AG04450 (cell line): ENCODE measurements around the gene HNRNPM. TPM values are rescaled to one million over a fixed set of nuclear protein-coding genes. Genes with fewer than 3 reads are reported as not detected.

Experiments
- CTCF ChIA-PET: fragments of 300-600, 350-600 bp; formaldehyde crosslinking; extraction: SDS; loops from one replicate; lab custom pipeline; 2022; ENCODE audit warnings: antibody characterized with exemption, inconsistent platforms; lab: Charles Lee
- POLR2A ChIA-PET: fragments of 350-600 bp; formaldehyde crosslinking; extraction: SDS; loops from one replicate; lab custom pipeline; 2021; ENCODE audit warnings: antibody characterized with exemption, inconsistent platforms; lab: Yijun Ruan, JAX
- DNase-seq: peaks from one replicate; pipeline ENCODE4 v3.0.0-alpha.2; 2011; ENCODE audit warnings: low read depth, low spot score
- H3K27ac ChIP-seq: one replicate; pipeline ENCODE4 v1.5.1; 2012; ENCODE audit warnings: low read depth, low read length, control low read depth
- H3K27me3 ChIP-seq: one replicate; pipeline ENCODE4 v1.6.0; 2012; ENCODE audit warnings: low read length; ENCODE audit not compliant: control insufficient read depth, insufficient read depth
- H3K4me3 ChIP-seq: 2 replicates; pipeline ENCODE4 v1.5.1; 2011; ENCODE audit warnings: mild to moderate bottlenecking, low read depth, low read length, control low read depth
- H3K9me3 ChIP-seq: 2 replicates; pipeline ENCODE4 v1.5.1; 2012; ENCODE audit warnings: low read length; ENCODE audit not compliant: control insufficient read depth, insufficient read depth
- polyA plus RNA-seq: library from polyadenylated mRNA; depleted of rRNA; stranded (reverse); fragments of >200 nt; gene quantifications from 2 replicates; pipeline ENCODE4 v1.2.3, GENCODE V29; 2011
- TF ChIP-seq, protein P1 (sequence below): IDR thresholded peaks from 2 replicates; pipeline ENCODE4 v1.5.1; 2011; ENCODE audit warnings: low read depth, low read length, control low read depth, inconsistent platforms

The HNRNPM gene
- polyA plus RNA-seq, 1 experiment: 122 TPM

DNA sequence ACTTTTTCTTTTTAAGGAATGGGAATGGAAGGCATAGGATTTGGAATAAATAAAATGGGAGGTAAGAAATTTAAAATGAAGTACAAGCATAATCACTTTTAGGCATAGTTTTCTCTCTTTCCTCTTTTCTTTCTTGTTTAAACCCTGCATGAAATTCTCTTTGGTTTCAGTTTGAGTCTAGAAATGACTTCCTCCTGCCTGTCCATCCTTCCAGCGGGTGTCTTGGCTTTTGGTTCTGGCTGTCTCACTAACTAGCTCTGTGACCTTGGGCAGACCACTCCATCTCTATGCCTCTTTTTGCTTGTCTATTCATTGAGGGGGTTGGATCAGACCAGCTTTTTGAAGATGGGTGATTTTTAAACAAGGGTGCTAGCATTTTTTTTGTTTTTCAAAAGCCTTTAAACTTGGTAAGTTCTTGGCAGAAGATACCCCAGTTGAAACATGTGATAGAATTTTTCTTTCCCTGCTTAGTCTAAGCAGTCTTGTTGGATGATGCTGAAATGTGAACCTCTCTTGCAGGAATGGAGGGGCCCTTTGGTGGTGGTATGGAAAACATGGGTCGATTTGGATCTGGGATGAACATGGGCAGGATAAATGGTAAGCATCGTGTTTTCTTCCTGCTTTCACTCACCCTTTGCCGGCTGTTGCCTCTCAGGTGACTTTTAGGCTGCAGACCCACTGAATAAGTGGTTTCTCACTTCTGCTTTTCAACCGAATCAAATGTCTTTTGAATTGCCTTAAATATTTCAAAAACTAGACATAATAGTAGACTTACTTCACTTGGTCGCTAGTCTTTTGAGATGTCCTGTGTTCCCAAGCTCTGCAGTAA lies 29.1 kb downstream of the HNRNPM start:
- ChIA-PET POLR2A (interaction anchor here (0.7 to 0.8 kb wide), 2 partner anchors 21 to 52 kb away, joined by 3 to 4 read pairs; no protein-coding TSS in a partner anchor), CTCF (interaction anchor here (1.1 to 1.9 kb wide), 2 partner anchors 61 to 119 kb away, joined by 3 to 4 read pairs; partner anchors contain the start of gene MARCHF2)
- Histone ChIP-seq H3K9me3 (no peaks in the 10 kb centered on the region), H3K27ac (no peak overlapping the region), H3K27me3 (no peaks in the 10 kb centered on the region), H3K4me3 (no peak overlapping the region)
- no peak for DNase-seq
- TF ChIP-seq, protein P1, sequence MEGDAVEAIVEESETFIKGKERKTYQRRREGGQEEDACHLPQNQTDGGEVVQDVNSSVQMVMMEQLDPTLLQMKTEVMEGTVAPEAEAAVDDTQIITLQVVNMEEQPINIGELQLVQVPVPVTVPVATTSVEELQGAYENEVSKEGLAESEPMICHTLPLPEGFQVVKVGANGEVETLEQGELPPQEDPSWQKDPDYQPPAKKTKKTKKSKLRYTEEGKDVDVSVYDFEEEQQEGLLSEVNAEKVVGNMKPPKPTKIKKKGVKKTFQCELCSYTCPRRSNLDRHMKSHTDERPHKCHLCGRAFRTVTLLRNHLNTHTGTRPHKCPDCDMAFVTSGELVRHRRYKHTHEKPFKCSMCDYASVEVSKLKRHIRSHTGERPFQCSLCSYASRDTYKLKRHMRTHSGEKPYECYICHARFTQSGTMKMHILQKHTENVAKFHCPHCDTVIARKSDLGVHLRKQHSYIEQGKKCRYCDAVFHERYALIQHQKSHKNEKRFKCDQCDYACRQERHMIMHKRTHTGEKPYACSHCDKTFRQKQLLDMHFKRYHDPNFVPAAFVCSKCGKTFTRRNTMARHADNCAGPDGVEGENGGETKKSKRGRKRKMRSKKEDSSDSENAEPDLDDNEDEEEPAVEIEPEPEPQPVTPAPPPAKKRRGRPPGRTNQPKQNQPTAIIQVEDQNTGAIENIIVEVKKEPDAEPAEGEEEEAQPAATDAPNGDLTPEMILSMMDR: no peak

DNA sequence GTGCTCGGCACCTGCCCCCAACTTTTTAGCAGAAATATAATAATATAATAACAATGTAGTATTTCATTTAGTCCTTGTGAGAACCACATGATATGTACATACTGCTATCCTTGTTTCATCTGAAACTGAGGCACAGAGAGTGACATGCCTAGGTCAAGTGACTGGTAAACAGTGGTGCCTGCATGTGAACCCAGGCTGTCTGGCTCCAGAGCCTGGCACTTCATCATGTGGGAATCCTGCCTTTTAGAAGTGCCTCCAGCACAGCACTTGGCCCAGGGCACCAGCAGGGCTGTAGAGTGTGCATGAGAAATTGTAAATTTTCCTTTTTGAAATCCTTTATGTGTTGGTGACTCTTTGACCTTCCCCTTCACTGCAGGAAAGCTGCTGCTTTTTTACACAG lies 30.2 kb downstream of the HNRNPM start:
- no peaks in the 10 kb centered on the region for H3K27me3 ChIP-seq
- TF ChIP-seq, protein P1: no peak
- no peak overlapping the region for H3K27ac ChIP-seq
- H3K9me3 ChIP-seq: no peaks in the 10 kb centered on the region
- no peak overlapping the region for H3K4me3 ChIP-seq
- ChIA-PET POLR2A (no interaction called here), CTCF (interaction anchor here (0.8 kb wide), 1 partner anchor 19 kb away, joined by 5 read pairs; no protein-coding TSS in a partner anchor)
- no peak for DNase-seq

DNA sequence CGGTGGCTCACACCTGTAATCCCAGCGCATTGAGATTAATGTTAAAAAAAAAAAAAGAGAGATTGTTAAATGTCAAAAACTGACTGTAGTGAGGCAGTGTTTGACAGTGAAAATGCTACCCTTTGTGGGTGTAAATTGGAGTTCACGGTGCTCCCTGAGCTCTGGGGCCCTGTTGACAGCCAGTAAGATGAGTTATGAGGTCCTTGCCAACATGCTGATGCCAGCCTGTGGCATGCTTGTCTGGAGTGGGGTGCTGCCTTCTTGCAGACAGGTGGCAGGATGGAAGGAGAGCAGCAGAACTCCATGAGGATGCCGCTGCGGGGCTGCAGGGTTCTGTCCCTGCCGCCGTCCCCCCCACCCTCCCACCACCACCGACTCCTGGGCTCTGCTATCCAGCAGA lies 31.7 kb downstream of the HNRNPM start:
- TF ChIP-seq, protein P1: no peak
- ChIA-PET POLR2A (no interaction called here), CTCF (interaction anchor here (0.5 kb wide), 1 partner anchor 59 kb away, joined by 5 read pairs; no protein-coding TSS in a partner anchor)
- no peak for DNase-seq
- H3K27me3 ChIP-seq: no peaks in the 10 kb centered on the region
- H3K27ac ChIP-seq: no peak overlapping the region
- H3K4me3 ChIP-seq: no peak overlapping the region
- no peaks in the 10 kb centered on the region for H3K9me3 ChIP-seq

DNA sequence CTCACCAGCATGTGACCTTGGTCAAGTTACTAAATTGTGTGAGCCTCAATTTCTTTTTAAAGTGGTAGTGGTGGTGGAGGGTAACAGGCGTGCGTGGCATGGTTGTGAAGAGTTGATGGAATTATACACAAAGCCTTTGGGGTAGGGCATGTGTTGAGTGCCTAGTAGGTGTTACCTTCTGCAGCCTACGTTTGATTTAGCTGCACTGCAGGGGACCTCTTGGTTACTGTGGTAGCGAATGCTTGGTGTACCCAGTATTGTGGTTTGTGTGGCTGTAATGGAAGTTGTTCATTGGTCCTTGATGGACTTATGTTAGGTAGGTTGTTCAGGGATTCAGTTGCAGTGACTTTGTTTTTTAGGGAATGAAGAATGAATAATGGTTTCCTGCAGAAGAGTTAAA lies 33.1 kb downstream of the HNRNPM start:
- DNase-seq: no peak
- CTCF ChIA-PET: no interaction called here
- POLR2A ChIA-PET: no interaction called here

More for the DNA sequence above, 33.1 kb downstream of the HNRNPM start:
- Histone ChIP-seq H3K27ac (no peak overlapping the region), H3K4me3 (no peak overlapping the region), H3K27me3 (no peaks in the 10 kb centered on the region), H3K9me3 (no peaks in the 10 kb centered on the region)
- TF ChIP-seq, protein P1: no peak
